H1 (cell line): ENCODE data around the gene CST7.

ENCODE experiments used
- EZH2 ChIP-seq: fragments of 200-600 bp; sonication (generic); IDR thresholded peaks from 2 replicates; pipeline ENCODE4 v1.7.1; 2012; ENCODE audit warnings: low read depth, mild to moderate bottlenecking, moderate library complexity, low read length, inconsistent platforms; ENCODE audit not compliant: severe bottlenecking
- FOSL1 ChIP-seq: IDR thresholded peaks from 2 replicates; pipeline ENCODE4 v1.6.1; 2011; ENCODE audit warnings: mild to moderate bottlenecking, low read depth, low read length, moderate library complexity; ENCODE audit not compliant: insufficient read depth
- RXRA ChIP-seq: IDR thresholded peaks from 2 replicates; pipeline ENCODE4 v1.6.1; 2011; ENCODE audit warnings: low read depth, mild to moderate bottlenecking, low read length, moderate library complexity; ENCODE audit not compliant: insufficient read depth
- TAF1 ChIP-seq: IDR thresholded peaks from 2 replicates; pipeline ENCODE4 v1.6.1; 2011; ENCODE audit warnings: mild to moderate bottlenecking, low read depth, low read length
- TBP ChIP-seq: IDR thresholded peaks from 2 replicates; pipeline ENCODE4 v1.6.1; 2011; ENCODE audit warnings: low read depth, low read length, improper control_type of control experiment
- TEAD4 ChIP-seq: IDR thresholded peaks from 2 replicates; pipeline ENCODE4 v1.6.1; 2012; ENCODE audit warnings: low read depth, low read length, inconsistent platforms, mixed read lengths
- TF ChIP-seq, protein P1 (sequence below), 3 experiments: IDR thresholded peaks; 1 replicate in 2 of 3; 2 replicates in 1 of 3; pipeline versions ENCODE4 v1.5.1 to v1.6.1; 2011; ENCODE audit warnings: low read length in 3 of 3, mild to moderate bottlenecking in 3 of 3, inconsistent platforms in 2 of 3, low read depth in 1 of 3, moderate library complexity in 1 of 3; ENCODE audit not compliant: insufficient read depth in 1 of 3; ENCODE audit errors: control extremely low read depth in 1 of 3
- TF ChIP-seq, protein P2 (sequence below): IDR thresholded peaks from 2 replicates; pipeline ENCODE4 v1.6.1; 2012; ENCODE audit warnings: inconsistent platforms

DNA sequence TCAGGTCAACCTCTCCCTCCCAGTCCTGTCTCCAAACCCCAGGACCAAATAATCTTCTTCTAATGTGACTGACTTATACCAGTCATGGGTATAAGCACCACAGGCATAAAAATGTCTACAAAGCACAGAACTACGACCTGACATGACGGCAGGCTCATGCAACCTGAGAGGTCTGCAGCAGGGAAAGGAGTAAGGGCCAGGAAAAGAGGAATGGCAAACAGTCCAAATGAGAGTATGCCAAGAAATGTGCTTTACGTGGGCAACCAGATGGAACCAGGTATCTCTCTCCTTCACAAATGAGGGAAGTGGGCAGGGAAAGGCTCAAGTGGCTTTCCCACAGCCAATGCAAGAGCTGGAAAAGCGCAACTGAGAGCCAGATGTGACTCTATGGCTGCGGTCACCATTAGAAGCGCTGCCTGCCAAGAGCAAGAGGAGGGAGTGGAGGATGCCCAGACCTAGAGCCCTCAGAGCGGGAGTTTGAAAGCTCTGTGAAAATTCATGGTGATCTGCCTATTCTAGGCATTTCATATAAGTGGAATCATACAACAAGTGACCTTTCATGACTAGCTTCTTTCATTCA, 37.5 kb downstream of the CST7 start:
- TF ChIP-seq, protein P1, sequence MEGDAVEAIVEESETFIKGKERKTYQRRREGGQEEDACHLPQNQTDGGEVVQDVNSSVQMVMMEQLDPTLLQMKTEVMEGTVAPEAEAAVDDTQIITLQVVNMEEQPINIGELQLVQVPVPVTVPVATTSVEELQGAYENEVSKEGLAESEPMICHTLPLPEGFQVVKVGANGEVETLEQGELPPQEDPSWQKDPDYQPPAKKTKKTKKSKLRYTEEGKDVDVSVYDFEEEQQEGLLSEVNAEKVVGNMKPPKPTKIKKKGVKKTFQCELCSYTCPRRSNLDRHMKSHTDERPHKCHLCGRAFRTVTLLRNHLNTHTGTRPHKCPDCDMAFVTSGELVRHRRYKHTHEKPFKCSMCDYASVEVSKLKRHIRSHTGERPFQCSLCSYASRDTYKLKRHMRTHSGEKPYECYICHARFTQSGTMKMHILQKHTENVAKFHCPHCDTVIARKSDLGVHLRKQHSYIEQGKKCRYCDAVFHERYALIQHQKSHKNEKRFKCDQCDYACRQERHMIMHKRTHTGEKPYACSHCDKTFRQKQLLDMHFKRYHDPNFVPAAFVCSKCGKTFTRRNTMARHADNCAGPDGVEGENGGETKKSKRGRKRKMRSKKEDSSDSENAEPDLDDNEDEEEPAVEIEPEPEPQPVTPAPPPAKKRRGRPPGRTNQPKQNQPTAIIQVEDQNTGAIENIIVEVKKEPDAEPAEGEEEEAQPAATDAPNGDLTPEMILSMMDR (IDR thresholded peaks at IDR 0.05; ENCODE audit: control extremely low read depth in 1 of 3, insufficient read depth in 1 of 3, low read depth in 1 of 3, low read length in 3 of 3): no peak
- TF ChIP-seq EZH2 (no peak), TAF1 (no peak), TBP (no peak), RXRA (no peak), TEAD4 (no peak), FOSL1 (no peak)
- TF ChIP-seq, protein P2, sequence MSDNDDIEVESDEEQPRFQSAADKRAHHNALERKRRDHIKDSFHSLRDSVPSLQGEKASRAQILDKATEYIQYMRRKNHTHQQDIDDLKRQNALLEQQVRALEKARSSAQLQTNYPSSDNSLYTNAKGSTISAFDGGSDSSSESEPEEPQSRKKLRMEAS: no peak
